Measurements from ENCODE around the gene HCK.
"Not testable (repeated sequence)": the region's sequence is repeated elsewhere in the genome, so short reads cannot be mapped to it uniquely, and the experiment has no call there.

Gene HCK

DNA sequence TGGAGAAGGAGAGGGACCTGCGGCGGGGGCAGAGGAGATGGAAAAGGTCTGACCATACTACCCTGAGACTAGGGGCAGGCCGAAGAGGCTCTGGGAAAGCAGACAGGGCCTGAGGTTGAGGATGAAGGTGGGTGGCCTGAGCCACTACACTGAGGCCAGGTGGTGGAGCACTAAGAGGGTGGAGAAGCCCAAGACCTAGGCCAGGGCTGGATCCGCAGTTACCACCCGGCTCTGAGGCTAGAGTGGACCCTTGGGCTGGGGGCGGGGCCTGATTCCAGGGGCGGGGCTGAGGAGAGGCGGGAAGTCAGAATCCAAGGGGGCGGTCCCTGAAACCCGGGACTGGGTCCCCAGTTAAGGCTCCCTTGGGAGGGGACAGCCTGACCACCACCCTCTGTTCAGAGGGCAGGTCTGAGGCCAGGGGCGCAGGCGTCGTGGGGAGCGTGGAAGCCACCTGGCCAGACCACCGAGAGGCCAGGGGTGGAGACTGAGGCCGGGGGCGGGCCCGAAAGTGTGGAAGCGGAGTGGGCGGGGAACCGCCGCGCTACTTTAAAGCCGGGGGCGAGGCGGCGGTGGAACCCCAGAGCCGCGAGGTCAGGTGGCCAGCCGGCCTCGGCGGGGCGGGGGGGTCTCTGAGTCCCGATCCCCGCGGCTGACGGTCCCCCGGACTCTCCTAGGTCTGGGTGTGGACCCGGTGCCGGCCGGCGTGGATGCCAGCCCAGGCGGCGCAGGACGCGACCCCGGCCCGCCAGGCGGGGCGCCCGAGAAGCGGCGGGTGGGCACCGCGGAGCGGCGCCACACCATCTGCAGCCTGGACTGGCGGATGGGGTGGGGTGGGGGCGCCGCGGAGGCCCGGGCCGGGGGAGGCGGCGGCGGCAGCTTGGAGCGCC is 33.5 kb upstream of the HCK start:
- H3K27ac Mint-ChIP-seq: no peak overlapping the region
- CTCF ChIA-PET: interaction anchor here (1.1 kb wide), 1 partner anchor 13 kb away, joined by 5 read pairs; no protein-coding TSS in a partner anchor
- H3K4me1 Mint-ChIP-seq: peaks cover 23% of the 10 kb centered on the region
- peak overlapping the region; percentile 70 for H3K4me3 Mint-ChIP-seq
- no peaks in the 10 kb centered on the region for H3K9me3 Mint-ChIP-seq
- peaks cover 79% of the 10 kb centered on the region for H3K27me3 Mint-ChIP-seq
- peak; percentile 69 for DNase-seq
- peaks cover 3% of the 10 kb centered on the region for H3K36me3 Mint-ChIP-seq

DNA sequence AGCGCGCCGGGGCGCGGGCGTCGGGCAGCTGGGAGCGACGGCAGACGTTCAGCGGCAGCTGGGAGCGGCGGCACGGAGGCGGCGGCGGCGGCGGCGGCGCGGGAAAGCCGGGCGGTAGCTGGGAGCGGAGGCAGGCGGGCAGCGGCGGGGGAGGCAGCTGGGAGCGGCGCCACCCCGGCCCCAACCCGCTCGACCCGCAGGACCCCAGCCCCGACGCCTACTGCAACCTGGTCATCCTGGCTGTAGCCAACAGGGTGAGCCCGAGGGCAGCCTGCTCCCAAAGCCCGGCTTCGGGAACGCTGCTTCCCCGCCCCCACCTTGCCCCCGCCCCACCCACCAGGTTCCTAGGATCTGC is 32.9 kb upstream of the HCK start:
- CTCF ChIA-PET: no interaction called here
- H3K4me1 Mint-ChIP-seq: peaks cover 23% of the 10 kb centered on the region
- H3K9me3 Mint-ChIP-seq: no peaks in the 10 kb centered on the region
- no peak for DNase-seq
- H3K27me3 Mint-ChIP-seq: peaks cover 85% of the 10 kb centered on the region
- H3K4me3 Mint-ChIP-seq: peak overlapping the region; percentile 67
- H3K36me3 Mint-ChIP-seq: peaks cover 3% of the 10 kb centered on the region
- no peak overlapping the region for H3K27ac Mint-ChIP-seq

DNA sequence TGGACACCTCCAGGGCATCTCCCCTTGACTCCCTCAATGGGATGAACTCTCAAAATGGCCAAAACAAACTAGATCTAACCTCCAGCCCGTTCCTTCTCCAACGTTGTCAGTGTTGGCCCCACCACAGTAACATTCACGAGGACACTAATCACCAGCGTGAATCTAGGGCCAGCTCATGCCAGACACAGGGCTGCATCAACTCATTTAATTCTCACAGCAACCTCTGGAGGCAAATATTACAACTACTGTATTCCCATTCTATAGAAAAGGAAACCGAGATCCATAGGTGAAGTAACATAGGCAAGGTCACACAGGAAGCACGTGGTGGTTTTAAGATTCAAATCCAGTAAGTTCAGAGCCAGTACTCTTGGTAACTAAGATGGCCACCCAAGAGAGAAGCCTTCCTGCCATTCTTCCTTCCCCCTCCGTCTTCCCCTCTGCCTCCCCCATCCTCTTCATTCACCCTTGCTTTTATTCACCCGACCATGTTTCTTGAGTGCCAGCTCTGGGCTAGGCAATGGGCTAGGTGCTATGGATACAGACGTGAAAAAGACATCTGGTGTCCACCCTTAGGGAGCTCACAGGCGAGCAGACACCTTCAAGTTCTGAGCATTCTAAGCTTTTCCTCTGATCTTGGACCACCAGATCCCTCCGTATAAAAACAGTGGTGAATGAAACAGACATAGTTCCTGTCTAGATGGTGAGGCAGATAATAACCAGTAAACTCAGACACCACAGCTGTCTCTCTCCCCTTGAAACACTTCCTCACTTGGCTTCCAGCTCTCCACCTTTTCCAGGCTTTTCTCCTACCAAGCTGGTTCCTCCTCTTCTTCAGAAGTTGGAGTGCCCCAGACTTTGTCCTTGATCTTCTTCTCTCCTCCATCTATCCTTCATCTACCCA is 32.2 kb upstream of the HCK start:
- peaks cover 86% of the 10 kb centered on the region for H3K27me3 Mint-ChIP-seq
- H3K4me1 Mint-ChIP-seq: peaks cover 23% of the 10 kb centered on the region
- CTCF ChIA-PET: interaction anchor here (0.9 to 1.9 kb wide), 2 partner anchors 11 to 197 kb away, joined by 3 to 22 read pairs; no protein-coding TSS in a partner anchor
- DNase-seq: peak; percentile 14
- H3K4me3 Mint-ChIP-seq: peak overlapping the region; percentile 67
- H3K9me3 Mint-ChIP-seq: no peaks in the 10 kb centered on the region
- H3K36me3 Mint-ChIP-seq: peaks cover 3% of the 10 kb centered on the region
- H3K27ac Mint-ChIP-seq: no peak overlapping the region

DNA sequence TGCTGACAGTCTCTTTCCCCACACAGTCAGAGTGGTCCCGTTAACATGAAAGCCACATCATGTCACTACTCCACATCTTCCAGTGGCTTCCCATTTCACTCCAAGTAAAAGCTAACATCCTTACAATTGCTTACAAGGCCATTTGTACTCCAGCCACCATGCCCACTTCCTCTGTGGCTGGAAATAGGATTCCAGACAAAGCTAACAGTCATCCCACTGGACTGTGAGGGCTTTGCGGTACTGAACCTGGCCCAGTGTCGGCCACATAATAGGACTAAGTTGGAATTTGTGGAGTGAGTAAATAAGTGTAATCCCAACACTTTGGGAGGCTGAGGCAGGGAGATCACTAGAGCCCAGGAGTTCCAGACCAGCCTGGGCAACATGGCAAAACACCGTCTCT is 31.0 kb upstream of the HCK start:
- Mint-ChIP-seq H3K4me1 (peaks cover 23% of the 10 kb centered on the region), H3K27ac (no peak overlapping the region), H3K36me3 (peaks cover 3% of the 10 kb centered on the region), H3K9me3 (no peaks in the 10 kb centered on the region), H3K4me3 (no peak overlapping the region), H3K27me3 (peaks cover 85% of the 10 kb centered on the region)
- CTCF ChIA-PET: interaction anchor here (1.9 kb wide), 1 partner anchor 10 kb away, joined by 22 read pairs; no protein-coding TSS in a partner anchor
- no peak for DNase-seq

DNA sequence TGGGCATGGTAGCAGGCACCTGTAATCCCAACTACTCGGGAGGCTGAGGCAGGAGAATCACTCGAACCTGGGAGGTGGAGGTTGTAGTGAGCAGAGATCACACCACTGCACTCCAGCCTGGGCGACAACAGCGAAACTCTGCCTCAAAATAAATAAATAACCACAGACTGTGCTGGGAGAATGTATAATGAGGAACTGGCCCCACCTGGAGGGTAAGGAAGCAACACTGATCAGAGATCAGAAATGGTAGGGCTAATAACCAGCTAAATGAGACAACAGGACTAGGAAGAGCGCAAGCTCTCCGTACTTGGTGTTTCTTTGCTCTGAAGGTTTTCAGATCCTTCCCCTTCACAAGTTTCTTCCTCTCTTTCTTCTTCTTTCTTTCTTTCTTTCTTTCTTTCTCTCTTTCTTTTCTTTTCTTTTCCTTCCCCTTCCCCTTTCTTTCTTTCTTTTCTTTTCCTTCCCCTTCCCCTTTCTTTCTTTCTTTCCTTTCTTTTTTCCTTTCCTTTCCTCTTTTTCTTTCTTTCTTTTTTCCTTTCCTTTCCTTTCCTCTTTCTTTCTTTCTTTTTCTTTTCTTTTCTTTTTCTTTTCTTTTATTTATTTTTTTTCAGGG is 27.3 kb upstream of the HCK start:
- H3K4me1 Mint-ChIP-seq: peaks cover 8% of the 10 kb centered on the region
- no peak overlapping the region for H3K4me3 Mint-ChIP-seq
- CTCF ChIA-PET: no interaction called here
- peaks cover 68% of the 10 kb centered on the region for H3K27me3 Mint-ChIP-seq
- DNase-seq: no peak
- no peak overlapping the region for H3K27ac Mint-ChIP-seq
- no peaks in the 10 kb centered on the region for H3K9me3 Mint-ChIP-seq
- no peaks in the 10 kb centered on the region for H3K36me3 Mint-ChIP-seq

DNA sequence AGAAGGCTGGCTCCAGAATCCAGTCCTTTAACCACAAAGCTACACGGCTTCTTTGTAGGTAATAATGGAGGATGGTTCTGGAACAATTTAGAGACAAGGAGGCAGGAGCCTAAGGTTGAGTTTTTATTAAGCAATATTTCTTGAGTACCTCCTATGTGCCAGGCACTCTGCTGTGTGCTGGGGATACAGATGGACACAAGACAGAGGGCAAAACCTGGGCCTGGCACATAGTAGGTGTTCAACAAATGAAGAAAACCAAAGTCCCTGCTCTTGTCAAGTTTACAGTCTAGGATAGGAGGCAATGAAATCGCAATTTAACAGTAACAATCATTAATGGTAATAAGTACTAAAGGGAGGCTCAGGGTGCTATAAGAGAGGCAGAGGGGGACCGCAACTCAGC is 24.4 kb upstream of the HCK start:
- no peak overlapping the region for H3K27ac Mint-ChIP-seq
- peaks cover 3% of the 10 kb centered on the region for H3K4me1 Mint-ChIP-seq
- no peaks in the 10 kb centered on the region for H3K36me3 Mint-ChIP-seq
- no peaks in the 10 kb centered on the region for H3K9me3 Mint-ChIP-seq
- CTCF ChIA-PET: interaction anchor here (1.2 to 8.4 kb wide), 2 partner anchors 63 to 175 kb away, joined by 3 to 86 read pairs; no protein-coding TSS in a partner anchor
- peaks cover 65% of the 10 kb centered on the region for H3K27me3 Mint-ChIP-seq
- no peak overlapping the region for H3K4me3 Mint-ChIP-seq
- no peak for DNase-seq

DNA sequence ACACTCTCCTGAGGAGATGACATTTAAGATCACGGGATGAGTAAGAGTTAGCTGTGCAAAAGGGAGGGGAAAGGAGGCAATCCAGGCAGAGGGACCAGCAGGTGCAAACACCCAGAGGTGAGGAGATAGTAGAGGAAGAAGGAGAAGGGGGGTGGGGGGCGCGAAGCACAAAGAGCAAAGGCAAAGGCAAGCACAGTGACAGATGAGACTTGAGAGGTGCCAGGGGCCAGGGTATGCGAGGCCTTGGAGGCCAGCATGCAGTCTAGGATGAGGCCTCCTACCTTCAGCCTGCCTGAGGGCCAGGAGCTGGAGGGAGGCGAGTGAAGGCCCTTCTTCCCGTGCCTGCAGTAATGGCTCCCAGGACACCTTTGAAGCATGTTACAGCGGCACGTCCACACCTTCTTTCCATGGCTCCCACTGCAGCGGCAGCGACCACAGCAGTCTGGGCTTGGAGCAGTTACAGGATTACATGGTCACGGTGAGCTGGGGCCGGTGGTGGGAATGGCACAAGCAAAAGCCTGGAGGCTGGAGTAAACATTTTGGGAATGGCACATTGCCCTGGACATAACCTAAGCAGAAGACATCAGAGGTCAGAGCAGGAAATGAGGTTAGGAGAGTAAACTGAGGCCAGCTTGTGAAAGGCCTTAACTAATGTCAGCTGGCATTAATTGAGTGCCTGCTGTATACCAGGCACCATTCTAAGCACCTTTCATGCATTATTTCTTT is 23.2 kb upstream of the HCK start:
- no peak for DNase-seq
- Mint-ChIP-seq H3K4me3 (no peak overlapping the region), H3K9me3 (no peaks in the 10 kb centered on the region), H3K27ac (no peak overlapping the region), H3K4me1 (peaks cover 3% of the 10 kb centered on the region), H3K36me3 (no peaks in the 10 kb centered on the region), H3K27me3 (peaks cover 58% of the 10 kb centered on the region)
- CTCF ChIA-PET: interaction anchor here (1.2 to 8.4 kb wide), 4 partner anchors 62 to 456 kb away, joined by 3 to 86 read pairs (median 18); no protein-coding TSS in a partner anchor

DNA sequence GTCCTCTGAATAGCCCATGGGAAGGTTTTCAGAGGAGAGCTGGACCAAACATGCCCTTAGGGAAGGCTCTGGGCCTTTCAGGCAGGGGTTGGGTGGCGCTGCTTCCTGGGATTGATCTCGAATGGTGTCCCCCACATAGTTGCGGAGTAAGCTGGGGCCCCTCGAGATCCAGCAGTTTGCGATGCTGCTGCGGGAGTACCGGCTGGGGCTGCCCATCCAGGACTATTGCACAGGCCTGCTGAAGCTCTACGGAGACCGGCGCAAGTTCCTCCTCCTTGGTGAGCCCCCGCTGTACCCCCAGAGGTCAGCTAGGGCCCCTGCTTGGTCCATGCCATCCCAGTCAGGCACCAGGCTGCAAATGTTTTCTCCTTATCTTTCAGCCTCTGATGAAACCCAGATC is 22.5 kb upstream of the HCK start:
- H3K27ac Mint-ChIP-seq: no peak overlapping the region
- no peak overlapping the region for H3K4me3 Mint-ChIP-seq
- CTCF ChIA-PET: interaction anchor here (1.5 to 8.4 kb wide), 6 partner anchors 9 to 456 kb away, joined by 3 to 86 read pairs (median 25); no protein-coding TSS in a partner anchor
- no peaks in the 10 kb centered on the region for H3K9me3 Mint-ChIP-seq
- DNase-seq: no peak
- peaks cover 56% of the 10 kb centered on the region for H3K27me3 Mint-ChIP-seq
- peaks cover 3% of the 10 kb centered on the region for H3K4me1 Mint-ChIP-seq
- H3K36me3 Mint-ChIP-seq: no peaks in the 10 kb centered on the region

DNA sequence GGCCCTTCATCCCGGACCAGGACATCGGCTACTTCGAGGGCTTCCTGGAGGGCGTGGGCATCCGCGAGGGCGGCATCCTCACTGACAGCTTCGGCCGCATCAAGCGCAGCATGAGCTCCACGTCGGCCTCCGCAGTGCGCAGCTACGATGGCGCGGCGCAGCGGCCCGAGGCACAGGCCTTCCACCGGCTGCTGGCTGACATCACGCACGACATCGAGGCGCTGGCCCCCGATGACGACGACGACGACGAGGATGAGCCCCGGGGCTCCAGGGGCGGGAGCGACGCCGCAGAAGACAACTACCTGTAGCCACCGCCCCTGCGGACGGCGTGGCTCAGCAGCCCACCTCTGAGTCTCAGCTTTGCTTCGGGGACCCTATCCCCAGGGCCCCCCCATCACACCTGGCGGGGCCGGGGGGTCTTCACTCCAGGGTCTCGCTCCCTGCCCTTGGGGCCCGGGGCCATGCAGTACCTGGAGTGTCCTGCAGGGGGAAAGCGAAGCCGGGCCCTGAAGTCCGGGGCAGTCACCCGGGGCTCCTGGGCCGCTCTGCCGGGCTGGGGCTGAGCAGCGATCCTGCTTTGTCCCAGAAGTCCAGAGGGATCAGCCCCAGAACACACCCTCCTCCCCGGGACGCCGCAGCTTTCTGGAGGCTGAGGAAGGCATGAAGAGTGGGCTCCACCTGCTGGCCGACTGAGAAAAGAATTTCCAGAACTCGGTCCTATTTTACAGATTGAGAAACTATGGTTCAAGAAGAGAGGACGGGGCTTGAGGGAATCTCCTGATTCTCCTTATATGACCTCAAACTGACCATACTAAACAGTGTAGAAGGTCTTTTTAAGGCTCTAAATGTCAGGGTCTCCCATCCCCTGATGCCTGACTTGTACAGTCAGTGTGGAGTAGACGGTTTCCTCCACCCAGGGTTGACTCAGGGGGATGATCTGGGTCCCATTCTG is 20.8 kb upstream of the HCK start:
- no peaks in the 10 kb centered on the region for H3K9me3 Mint-ChIP-seq
- H3K27ac Mint-ChIP-seq: no peak overlapping the region
- CTCF ChIA-PET: interaction anchor here (0.6 to 8.4 kb wide), 20 partner anchors 11 to 219 kb away, joined by 3 to 86 read pairs (median 4); partner anchors contain the start of genes MYLK2 and PDRG1
- peaks cover 3% of the 10 kb centered on the region for H3K4me1 Mint-ChIP-seq
- H3K27me3 Mint-ChIP-seq: peaks cover 55% of the 10 kb centered on the region
- H3K36me3 Mint-ChIP-seq: no peaks in the 10 kb centered on the region
- peak; percentile 70 for DNase-seq
- H3K4me3 Mint-ChIP-seq: no peak overlapping the region

DNA sequence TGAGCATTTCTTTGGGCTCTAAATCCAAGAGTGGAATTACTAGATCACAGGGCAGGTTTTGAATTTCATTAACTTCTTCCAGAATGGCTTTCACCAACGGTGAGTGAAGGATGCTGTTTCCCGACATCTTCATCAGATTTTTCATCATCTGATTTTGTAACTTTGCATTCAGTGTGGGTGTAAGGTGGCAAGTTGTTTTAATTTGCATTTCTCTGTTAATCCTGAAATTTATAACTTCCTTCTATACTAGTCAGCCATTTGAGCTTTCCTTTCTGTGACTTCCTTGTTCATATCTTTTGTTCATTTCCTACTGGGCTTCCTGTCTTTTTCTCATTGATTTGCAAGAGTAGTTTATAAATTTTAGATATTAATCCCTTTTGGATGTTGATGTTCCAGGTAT is 18.7 kb upstream of the HCK start:
- no peak for DNase-seq
- Mint-ChIP-seq H3K27ac (no peak overlapping the region), H3K9me3 (no peaks in the 10 kb centered on the region), H3K27me3 (peaks cover 54% of the 10 kb centered on the region), H3K36me3 (no peaks in the 10 kb centered on the region), H3K4me3 (no peak overlapping the region), H3K4me1 (peaks cover 3% of the 10 kb centered on the region)
- CTCF ChIA-PET: interaction anchor here (4.4 to 8.4 kb wide), 2 partner anchors 180 to 211 kb away, joined by 32 to 86 read pairs; no protein-coding TSS in a partner anchor

DNA sequence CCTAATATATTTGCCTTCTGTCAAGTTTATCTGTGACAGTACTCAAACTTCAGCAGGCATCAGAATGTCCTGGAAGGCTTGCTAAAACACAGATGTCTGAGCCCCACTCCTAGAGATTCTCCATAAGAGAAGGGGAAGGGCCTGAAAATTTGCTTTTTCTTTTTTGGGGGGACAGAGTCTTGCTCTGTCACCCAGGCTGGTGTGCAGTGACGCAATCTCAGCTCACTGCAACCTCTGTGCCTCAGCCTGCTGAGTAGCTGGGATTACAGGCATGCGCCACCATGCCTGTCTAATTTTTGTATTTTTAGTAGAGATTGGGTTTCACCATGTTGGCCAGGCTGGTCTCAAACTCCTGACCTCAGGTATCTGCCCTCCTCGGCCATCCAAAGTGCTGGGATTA is 18.3 kb upstream of the HCK start:
- not testable (repeated sequence) for H3K4me3 Mint-ChIP-seq, H3K9me3 Mint-ChIP-seq, H3K4me1 Mint-ChIP-seq, H3K36me3 Mint-ChIP-seq, DNase-seq, H3K27ac Mint-ChIP-seq
- CTCF ChIA-PET: interaction anchor here (8.4 kb wide), 1 partner anchor 181 kb away, joined by 86 read pairs; no protein-coding TSS in a partner anchor
- peaks cover 51% of the 10 kb centered on the region for H3K27me3 Mint-ChIP-seq

DNA sequence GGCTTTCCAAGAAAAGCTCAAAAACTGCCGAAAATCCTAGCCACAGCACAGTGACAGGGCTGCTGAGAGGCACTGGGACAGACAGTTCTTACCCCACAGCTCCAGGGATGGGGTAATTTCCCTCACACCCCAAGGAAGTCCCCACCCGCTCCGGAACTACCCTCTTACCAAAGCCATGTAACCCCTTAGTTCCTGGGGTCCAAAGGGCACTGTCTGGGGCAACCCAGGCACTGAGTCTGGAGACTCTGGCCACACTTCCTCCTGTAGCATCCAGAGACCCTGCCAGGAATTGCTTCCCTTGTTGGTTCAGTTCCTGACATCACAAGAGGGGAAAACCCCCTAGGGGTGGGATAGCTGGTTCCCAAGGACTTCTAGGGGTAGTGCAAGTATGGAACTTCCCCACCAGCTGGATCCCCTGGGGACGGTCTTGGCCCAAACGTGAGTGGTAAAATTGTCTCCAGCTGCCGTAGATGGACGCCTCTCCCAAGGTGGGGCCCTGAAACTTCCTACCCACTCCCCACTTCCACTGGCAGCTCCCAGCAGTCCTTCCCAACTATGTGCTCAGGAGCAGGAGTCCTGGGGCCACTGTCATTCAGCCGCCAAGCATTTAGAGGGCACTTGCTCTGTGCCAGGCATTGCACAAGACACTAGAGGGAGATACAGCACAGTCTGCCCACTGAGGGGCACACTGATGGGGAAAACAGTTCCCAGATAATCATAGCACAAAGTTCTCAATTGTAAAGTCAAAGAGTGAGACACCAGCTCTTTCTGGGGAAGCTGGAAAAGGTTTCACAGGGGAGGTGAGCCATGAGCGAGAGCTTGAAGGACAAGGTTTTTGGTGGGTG is 17.2 kb upstream of the HCK start:
- H3K4me3 Mint-ChIP-seq: no peak overlapping the region
- DNase-seq: no peak
- CTCF ChIA-PET: interaction anchor here (1.2 to 8.4 kb wide), 4 partner anchors 56 to 187 kb away, joined by 4 to 86 read pairs (median 6); no protein-coding TSS in a partner anchor

More for the DNA sequence above, 17.2 kb upstream of the HCK start:
- Mint-ChIP-seq H3K27ac (no peak overlapping the region), H3K4me1 (peaks cover 3% of the 10 kb centered on the region), H3K9me3 (no peaks in the 10 kb centered on the region), H3K36me3 (no peaks in the 10 kb centered on the region), H3K27me3 (peaks cover 49% of the 10 kb centered on the region)
